Activated CD8-positive, alpha-beta T cell treated with anti-CD3 and anti-CD28 coated beads for 36 hours (primary cell): ENCODE results near the gene TPRG1L. TPM values are rescaled to one million over a fixed set of nuclear protein-coding genes. Genes with fewer than 3 reads are reported as not detected.

Experiments used
- ATAC-seq: fragments of 200-7000 bp; cut with Tn5 transposase; one replicate; pipeline ENCODE4 v1.10.0; 2021; ENCODE audit warnings: mild to moderate bottlenecking, moderate library complexity
- CTCF ChIA-PET: fragments of 350-600 bp; sonication (Branson Sonifier 250); formaldehyde crosslinking; loops from one replicate; lab custom pipeline; 2021; ENCODE audit warnings: antibody characterized with exemption; lab: Charles Lee
- POLR2A ChIA-PET: fragments of 350-600 bp; sonication (Branson Sonifier 250); formaldehyde crosslinking; loops from one replicate; lab custom pipeline; 2021; ENCODE audit warnings: antibody characterized with exemption; lab: Charles Lee
- DNase-seq: peaks from one replicate; pipeline ENCODE4 v3.0.0-alpha.2; 2020
- H3K27ac Mint-ChIP-seq: one replicate; pipeline ENCODE4 v1.8.0; 2021; ENCODE audit warnings: mild to moderate bottlenecking, mixed read lengths
- H3K27me3 Mint-ChIP-seq: one replicate; pipeline ENCODE4 v1.8.0; 2021; ENCODE audit warnings: mixed read lengths
- H3K36me3 Mint-ChIP-seq: one replicate; pipeline ENCODE4 v1.8.0; 2021; ENCODE audit warnings: low read depth, mixed read lengths
- H3K4me1 Mint-ChIP-seq: one replicate; pipeline ENCODE4 v1.8.0; 2021; ENCODE audit warnings: low read depth, mixed read lengths
- H3K4me3 Mint-ChIP-seq: one replicate; pipeline ENCODE4 v1.8.0; 2021; ENCODE audit warnings: mild to moderate bottlenecking, moderate library complexity, mixed read lengths
- H3K9me3 Mint-ChIP-seq: one replicate; pipeline ENCODE4 v1.8.0; 2021; ENCODE audit warnings: mixed read lengths
- CTCF ChIP-seq: fragments of 200-600 bp; IDR thresholded peaks from one replicate; pipeline ENCODE4 v1.8.0; 2022; ENCODE audit warnings: antibody characterized with exemption, mild to moderate bottlenecking
- intact Hi-C: fragments of 100-400 bp; cut with micrococcal nuclease; formaldehyde crosslinking; loops from one replicate; pipeline ENCODE4 v1.10.0; 2022
- total RNA-seq, 2 experiments: library from RNA; stranded (reverse); gene quantifications; one replicate each; pipeline ENCODE4 v1.2.3, GENCODE V29; 2021

The TPRG1L gene
- total RNA-seq, 2 experiments from 2014 or later: 6.1 to 6.2 TPM

GRCh38 chr1:3662080-3662671 lies 37.4 kb downstream of the TPRG1L start:
- H3K4me1 Mint-ChIP-seq: peaks cover 5% of the 10 kb centered on the region
- CTCF ChIA-PET: interaction anchor here (1.0 to 1.2 kb wide), 2 partner anchors 62 to 209 kb away, joined by 3 to 5 read pairs; no protein-coding TSS in a partner anchor
- no peaks in the 10 kb centered on the region for H3K36me3 Mint-ChIP-seq
- peaks cover 32% of the 10 kb centered on the region for H3K27me3 Mint-ChIP-seq
- H3K9me3 Mint-ChIP-seq: no peaks in the 10 kb centered on the region
- DNase-seq (no peak), ATAC-seq (no peak)
- intact Hi-C loops: no loop called here
- POLR2A ChIA-PET: interaction anchor here (0.6 to 0.9 kb wide), 2 partner anchors 13 to 35 kb away, joined by 3 read pairs; partner anchors contain the start of gene WRAP73
- no peak for TF ChIP-seq CTCF
- no peak overlapping the region for H3K4me3 Mint-ChIP-seq
- no peak overlapping the region for H3K27ac Mint-ChIP-seq

GRCh38 chr1:3663999-3664699 lies 39.3 kb downstream of the TPRG1L start:
- POLR2A ChIA-PET: no interaction called here
- no peak overlapping the region for H3K27ac Mint-ChIP-seq
- no peak for TF ChIP-seq CTCF
- CTCF ChIA-PET: no interaction called here
- peaks cover 24% of the 10 kb centered on the region for H3K27me3 Mint-ChIP-seq
- H3K4me3 Mint-ChIP-seq: no peak overlapping the region
- ATAC-seq (no peak), DNase-seq (no peak)
- intact Hi-C loops: no loop called here
- no peaks in the 10 kb centered on the region for H3K9me3 Mint-ChIP-seq
- H3K36me3 Mint-ChIP-seq: no peaks in the 10 kb centered on the region
- H3K4me1 Mint-ChIP-seq: peaks cover 5% of the 10 kb centered on the region

GRCh38 chr1:3664700-3665375 lies 40.0 kb downstream of the TPRG1L start:
- peaks cover 5% of the 10 kb centered on the region for H3K4me1 Mint-ChIP-seq
- POLR2A ChIA-PET: no interaction called here
- H3K36me3 Mint-ChIP-seq: no peaks in the 10 kb centered on the region
- intact Hi-C loops: no loop called here
- H3K27ac Mint-ChIP-seq: no peak overlapping the region
- ATAC-seq: no peak
- H3K9me3 Mint-ChIP-seq: no peaks in the 10 kb centered on the region
- H3K27me3 Mint-ChIP-seq: peaks cover 25% of the 10 kb centered on the region
- DNase-seq: no peak
- no peak overlapping the region for H3K4me3 Mint-ChIP-seq
- no peak for TF ChIP-seq CTCF
- CTCF ChIA-PET: interaction anchor here (1.2 kb wide), 1 partner anchor 46 kb away, joined by 3 read pairs; no protein-coding TSS in a partner anchor

GRCh38 chr1:3668148-3668547 lies 43.3 kb downstream of the TPRG1L start:
- no peak for TF ChIP-seq CTCF
- no peaks in the 10 kb centered on the region for H3K9me3 Mint-ChIP-seq
- H3K4me3 Mint-ChIP-seq: no peak overlapping the region
- DNase-seq (no peak), ATAC-seq (no peak)
- ChIA-PET POLR2A (interaction anchor here (0.9 kb wide), 1 partner anchor 70 kb away, joined by 3 read pairs; no protein-coding TSS in a partner anchor), CTCF (interaction anchor here (1.2 kb wide), 1 partner anchor 14 kb away, joined by 3 read pairs; no protein-coding TSS in a partner anchor)
- peaks cover 18% of the 10 kb centered on the region for H3K27me3 Mint-ChIP-seq
- no peak overlapping the region for H3K27ac Mint-ChIP-seq
- intact Hi-C loops: no loop called here
- no peaks in the 10 kb centered on the region for H3K4me1 Mint-ChIP-seq
- H3K36me3 Mint-ChIP-seq: no peaks in the 10 kb centered on the region
